HCT116 (cell line): ENCODE results near the gene GINS3. TPM values are rescaled to one million over a fixed set of nuclear protein-coding genes. Genes with fewer than 3 reads are reported as not detected.

Experiments used
- ATAC-seq: fragments of 200-7000 bp; cut with Tn5 transposase; 2 replicates; pipeline ENCODE4 v1.9.1; 2020; ENCODE audit warnings: mild to moderate bottlenecking, moderate library complexity
- BruUV-seq: library from RNA; stranded (reverse); fragments of 400-500 nt; replicated peaks from 2 replicates; lab custom pipeline; 2021; lab: Mats Ljungman, UMichigan
- CTCF ChIA-PET: fragments of 300-600 bp; sonication (Branson Sonifier 250); formaldehyde crosslinking; loops from one replicate; lab custom pipeline; 2021; ENCODE audit warnings: antibody characterized with exemption; lab: Charles Lee
- POLR2A ChIA-PET: fragments of 300-600, 350-600 bp; sonication (Branson Sonifier 250); formaldehyde crosslinking; loops from one replicate; lab custom pipeline; 2021; ENCODE audit warnings: antibody characterized with exemption; lab: Charles Lee
- RAD21 ChIA-PET, 2 experiments: fragments of 300-600 bp; sonication (Branson Sonifier 250); formaldehyde crosslinking; loops; one replicate each; lab custom pipeline; 2023; ENCODE audit warnings: low total read pairs in 2 of 2; ENCODE audit not compliant: uncharacterized antibody in 2 of 2, unreplicated experiment in 2 of 2, low non-redundant PET in 1 of 2; lab: Charles Lee
- DNase-seq: peaks from one replicate; pipeline ENCODE4 v3.0.0-alpha.2; 2010; ENCODE audit warnings: low read depth, low spot score
- H2AFZ ChIP-seq: fragments of 200-600 bp; shearing (Covaris generic), sonication (generic); 2 replicates; pipeline ENCODE4 v1.6.1; 2017; ENCODE audit warnings: low read depth, mixed run types, mixed read lengths, antibody characterized with exemption, low read length; ENCODE audit not compliant: poor library complexity, severe bottlenecking
- H3K27ac ChIP-seq: 2 replicates; pipeline ENCODE4 v1.5.1; 2012; ENCODE audit warnings: low read depth, low read length
- H3K27me3 ChIP-seq: fragments of 200-600 bp; sonication (generic); 2 replicates; pipeline ENCODE4 v1.6.1; 2016; ENCODE audit warnings: mixed run types, low read length, mixed read lengths; ENCODE audit not compliant: insufficient read depth
- H3K36me3 ChIP-seq, 2 experiments: fragments of 200-500 bp in 1 of 2; fragments of 200-600 bp in 1 of 2; sonication (Bioruptor generic) in 1 of 2; sonication (generic) in 1 of 2; 2 replicates each; pipeline versions ENCODE4 v1.5.1 to v1.6.1; 2014 to 2016; ENCODE audit warnings: low read length in 2 of 2, inconsistent platforms in 1 of 2, mixed read lengths in 1 of 2, mixed run types in 1 of 2; ENCODE audit not compliant: insufficient read depth in 2 of 2, control insufficient read depth in 1 of 2
- H3K4me1 ChIP-seq, 2 experiments: fragments of 200-600 bp in 1 of 2; sonication (generic) in 1 of 2; 2 replicates each; pipeline versions ENCODE4 v1.5.1 to v1.6.1; 2012 to 2017; ENCODE audit warnings: low read length in 2 of 2, inconsistent platforms in 1 of 2, mild to moderate bottlenecking in 1 of 2, mixed read lengths in 1 of 2, mixed run types in 1 of 2, moderate library complexity in 1 of 2; ENCODE audit not compliant: insufficient read depth in 2 of 2, control insufficient read depth in 1 of 2
- H3K4me2 ChIP-seq: fragments of 200-600 bp; sonication (generic); 2 replicates; pipeline ENCODE4 v1.6.1; 2017; ENCODE audit warnings: mixed run types, low read length, mixed read lengths
- H3K4me3 ChIP-seq, 2 experiments: fragments of 200-600 bp in 1 of 2; sonication (generic) in 1 of 2; replicated peaks in 1 of 2; 2 replicates each; pipeline ENCODE4 v1.5.1; 2011 to 2016; ENCODE audit warnings: low read length in 2 of 2, control low read depth in 1 of 2, low read depth in 1 of 2, mild to moderate bottlenecking in 1 of 2, mixed read lengths in 1 of 2, mixed run types in 1 of 2
- H3K79me2 ChIP-seq: fragments of 200-600 bp; sonication (generic); 2 replicates; pipeline ENCODE4 v1.6.1; 2017; ENCODE audit warnings: mild to moderate bottlenecking, mixed run types, low read length, moderate library complexity, mixed read lengths; ENCODE audit not compliant: insufficient read depth
- H3K9ac ChIP-seq: fragments of 200-600 bp; sonication (generic); 2 replicates; pipeline ENCODE4 v1.6.1; 2016; ENCODE audit warnings: low read length, mixed read lengths
- H3K9me2 ChIP-seq: fragments of 200-600 bp; sonication (generic), shearing (Covaris generic); 2 replicates; pipeline ENCODE4 v1.6.1; 2017; ENCODE audit warnings: mixed run types, mild to moderate bottlenecking, moderate library complexity; ENCODE audit not compliant: insufficient read depth
- H3K9me3 ChIP-seq, 2 experiments: fragments of 200-500 bp in 1 of 2; fragments of 200-600 bp in 1 of 2; sonication (Bioruptor generic) in 1 of 2; sonication (generic) in 1 of 2; 2 replicates each; pipeline ENCODE4 v1.6.1; 2014 to 2017; ENCODE audit warnings: low read length in 2 of 2, mixed read lengths in 2 of 2, inconsistent platforms in 1 of 2, low read depth in 1 of 2, mild to moderate bottlenecking in 1 of 2, mixed run types in 1 of 2, moderate library complexity in 1 of 2; ENCODE audit not compliant: control insufficient read depth in 1 of 2, insufficient read depth in 1 of 2
- H4K20me1 ChIP-seq: fragments of 200-600 bp; sonication (generic), shearing (Covaris generic); 2 replicates; pipeline ENCODE4 v1.6.1; 2017; ENCODE audit warnings: mixed run types, mild to moderate bottlenecking, moderate library complexity; ENCODE audit not compliant: insufficient read depth
- ATF3 ChIP-seq: IDR thresholded peaks from 2 replicates; pipeline ENCODE4 v1.6.1; 2012
- CBX3 ChIP-seq: IDR thresholded peaks from 2 replicates; pipeline ENCODE4 v1.6.1; 2012; ENCODE audit warnings: low read depth
- CTCF ChIP-seq, 3 experiments: fragments of 200-600 bp in 1 of 3; sonication (generic) in 1 of 3; IDR thresholded peaks in 2 of 3; conservative IDR thresholded peaks in 1 of 3; 2 replicates each; pipeline ENCODE4 v1.5.1; 2012 to 2017; ENCODE audit warnings: low read depth in 2 of 3, low read length in 2 of 3, antibody characterized with exemption in 1 of 3, borderline replicate concordance in 1 of 3, control low read depth in 1 of 3, mild to moderate bottlenecking in 1 of 3, mixed read lengths in 1 of 3, mixed run types in 1 of 3, moderate library complexity in 1 of 3; ENCODE audit not compliant: insufficient read depth in 1 of 3
- EGR1 ChIP-seq: IDR thresholded peaks from 2 replicates; pipeline ENCODE4 v1.6.1; 2012; ENCODE audit warnings: low read depth
- ELF1 ChIP-seq: IDR thresholded peaks from 2 replicates; pipeline ENCODE4 v1.6.1; 2012; ENCODE audit warnings: low read depth, borderline replicate concordance
- EZH2 ChIP-seq: fragments of 200-600 bp; sonication (generic); IDR thresholded peaks from 2 replicates; pipeline ENCODE4 v1.6.1; 2017; ENCODE audit warnings: antibody characterized with exemption, mixed run types
- EZH2phosphoT487 ChIP-seq: fragments of 200-600 bp; IDR thresholded peaks from 2 replicates; pipeline ENCODE4 v1.6.1; 2018; ENCODE audit warnings: antibody characterized with exemption, borderline replicate concordance
- FOSL1 ChIP-seq: IDR thresholded peaks from 2 replicates; pipeline ENCODE4 v1.6.1; 2012; ENCODE audit warnings: low read depth
- JUND ChIP-seq: IDR thresholded peaks from 2 replicates; pipeline ENCODE4 v1.6.1; 2012
- POLR2A ChIP-seq: IDR thresholded peaks from 2 replicates; pipeline ENCODE4 v1.7.0; 2011; ENCODE audit warnings: borderline replicate concordance; ENCODE audit not compliant: insufficient read depth, insufficient read length; ENCODE audit errors: extremely low read depth
- RAD21 ChIP-seq: IDR thresholded peaks from 2 replicates; pipeline ENCODE4 v1.6.1; 2012; ENCODE audit warnings: low read depth, mild to moderate bottlenecking
- SIN3A ChIP-seq: IDR thresholded peaks from 2 replicates; pipeline ENCODE4 v1.6.1; 2012; ENCODE audit warnings: low read depth
- SP1 ChIP-seq: IDR thresholded peaks from 2 replicates; pipeline ENCODE4 v1.6.1; 2012; ENCODE audit warnings: low read depth
- SRF ChIP-seq: IDR thresholded peaks from 2 replicates; pipeline ENCODE4 v1.6.1; 2012; ENCODE audit warnings: low read depth
- TCF7L2 ChIP-seq: IDR thresholded peaks from 2 replicates; pipeline ENCODE4 v1.7.0; 2011; ENCODE audit warnings: borderline replicate concordance, inconsistent platforms; ENCODE audit not compliant: insufficient read depth, insufficient read length; ENCODE audit errors: extremely low read depth
- YY1 ChIP-seq: IDR thresholded peaks from 2 replicates; pipeline ENCODE4 v1.6.1; 2011; ENCODE audit warnings: low read length, low read depth, moderate library complexity, mild to moderate bottlenecking; ENCODE audit not compliant: insufficient replicate concordance; ENCODE audit errors: extremely low read depth
- ZBTB33 ChIP-seq: IDR thresholded peaks from 2 replicates; pipeline ENCODE4 v1.6.1; 2011; ENCODE audit warnings: mild to moderate bottlenecking, low read length, moderate library complexity; ENCODE audit not compliant: insufficient replicate concordance; ENCODE audit errors: extremely low read depth
- ZNF274 ChIP-seq: fragments of 200-500 bp; sonication (Bioruptor generic); IDR thresholded peaks from 2 replicates; pipeline ENCODE4 v1.6.1; 2014; ENCODE audit warnings: mild to moderate bottlenecking, low read depth, low read length, inconsistent platforms
- intact Hi-C: fragments of 100-400 bp; cut with micrococcal nuclease; formaldehyde crosslinking; loops from 2 replicates; pipeline ENCODE4 v1.10.0; 2022
- total RNA-seq: library from RNA; stranded (reverse); gene quantifications from one replicate; pipeline ENCODE4 v1.2.1, GENCODE V29; 2021; ENCODE audit not compliant: unreplicated experiment
- TF ChIP-seq, protein P1 (sequence below): IDR thresholded peaks from 2 replicates; pipeline ENCODE4 v1.6.1; 2012
- TF ChIP-seq, protein P2 (sequence below): IDR thresholded peaks from 2 replicates; pipeline ENCODE4 v1.6.1; 2012; ENCODE audit warnings: low read depth

GINS3 gene
- total RNA-seq, 1 experiment from 2014 or later = 12.1 TPM

GRCh38 chr16:58425756-58426494 lies 33.7 kb downstream of the GINS3 start:
- no TSS peak for BruUV-seq
- no peak overlapping the region for H3K9ac ChIP-seq
- H3K27me3 ChIP-seq = peaks cover 5% of the 10 kb centered on the region; the same call in 1 of the 2 replicates
- intact Hi-C loops = no loop called here
- H3K4me3 ChIP-seq = no peak overlapping the region
- POLR2A ChIA-PET = no interaction called here
- no peaks in the 10 kb centered on the region for H3K4me1 ChIP-seq
- ATAC-seq (no peak), DNase-seq (no peak)
- no peaks in the 10 kb centered on the region for H3K9me2 ChIP-seq
- H2AFZ ChIP-seq = no peak overlapping the region
- no peaks in the 10 kb centered on the region for H3K79me2 ChIP-seq
- no peak overlapping the region for H3K27ac ChIP-seq
- CTCF ChIA-PET = no interaction called here
- H3K36me3 ChIP-seq = no peaks in the 10 kb centered on the region
- no peak overlapping the region for H3K4me2 ChIP-seq
- H4K20me1 ChIP-seq = no peaks in the 10 kb centered on the region
- RAD21 ChIA-PET = no interaction called here
- TF ChIP-seq EZH2 (no peak), TCF7L2 (no peak), ZNF274 (no peak), ATF3 (no peak), YY1 (no peak), POLR2A (no peak), FOSL1 (no peak), SP1 (no peak), CBX3 (no peak), JUND (no peak), RAD21 (no peak), ELF1 (no peak), ZBTB33 (no peak), EGR1 (no peak), CTCF (IDR thresholded peaks at IDR 0.05 in 2 of 3, conservative IDR thresholded peaks at IDR 0.05 in 1 of 3; ENCODE audit: borderline replicate concordance in 1 of 3, insufficient read depth in 1 of 3, low read depth in 2 of 3, low read length in 2 of 3) (no peak), EZH2phosphoT487 (no peak), SRF (no peak), SIN3A (no peak)
- TF ChIP-seq, protein P1, sequence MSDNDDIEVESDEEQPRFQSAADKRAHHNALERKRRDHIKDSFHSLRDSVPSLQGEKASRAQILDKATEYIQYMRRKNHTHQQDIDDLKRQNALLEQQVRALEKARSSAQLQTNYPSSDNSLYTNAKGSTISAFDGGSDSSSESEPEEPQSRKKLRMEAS = no peak
- TF ChIP-seq, protein P2, sequence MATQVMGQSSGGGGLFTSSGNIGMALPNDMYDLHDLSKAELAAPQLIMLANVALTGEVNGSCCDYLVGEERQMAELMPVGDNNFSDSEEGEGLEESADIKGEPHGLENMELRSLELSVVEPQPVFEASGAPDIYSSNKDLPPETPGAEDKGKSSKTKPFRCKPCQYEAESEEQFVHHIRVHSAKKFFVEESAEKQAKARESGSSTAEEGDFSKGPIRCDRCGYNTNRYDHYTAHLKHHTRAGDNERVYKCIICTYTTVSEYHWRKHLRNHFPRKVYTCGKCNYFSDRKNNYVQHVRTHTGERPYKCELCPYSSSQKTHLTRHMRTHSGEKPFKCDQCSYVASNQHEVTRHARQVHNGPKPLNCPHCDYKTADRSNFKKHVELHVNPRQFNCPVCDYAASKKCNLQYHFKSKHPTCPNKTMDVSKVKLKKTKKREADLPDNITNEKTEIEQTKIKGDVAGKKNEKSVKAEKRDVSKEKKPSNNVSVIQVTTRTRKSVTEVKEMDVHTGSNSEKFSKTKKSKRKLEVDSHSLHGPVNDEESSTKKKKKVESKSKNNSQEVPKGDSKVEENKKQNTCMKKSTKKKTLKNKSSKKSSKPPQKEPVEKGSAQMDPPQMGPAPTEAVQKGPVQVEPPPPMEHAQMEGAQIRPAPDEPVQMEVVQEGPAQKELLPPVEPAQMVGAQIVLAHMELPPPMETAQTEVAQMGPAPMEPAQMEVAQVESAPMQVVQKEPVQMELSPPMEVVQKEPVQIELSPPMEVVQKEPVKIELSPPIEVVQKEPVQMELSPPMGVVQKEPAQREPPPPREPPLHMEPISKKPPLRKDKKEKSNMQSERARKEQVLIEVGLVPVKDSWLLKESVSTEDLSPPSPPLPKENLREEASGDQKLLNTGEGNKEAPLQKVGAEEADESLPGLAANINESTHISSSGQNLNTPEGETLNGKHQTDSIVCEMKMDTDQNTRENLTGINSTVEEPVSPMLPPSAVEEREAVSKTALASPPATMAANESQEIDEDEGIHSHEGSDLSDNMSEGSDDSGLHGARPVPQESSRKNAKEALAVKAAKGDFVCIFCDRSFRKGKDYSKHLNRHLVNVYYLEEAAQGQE = no peak
- H3K9me3 ChIP-seq = no peaks in the 10 kb centered on the region
